SH-SY5Y (cell line): ENCODE measurements around the gene MYBPH.

Source experiments
- GATA2 ChIP-seq: IDR thresholded peaks from 2 replicates; pipeline ENCODE4 v1.6.1; 2011; ENCODE audit warnings: mild to moderate bottlenecking, low read depth, low read length
- GATA3 ChIP-seq: IDR thresholded peaks from 2 replicates; pipeline ENCODE4 v1.6.1; 2011; ENCODE audit warnings: low read depth, mild to moderate bottlenecking, low read length, moderate library complexity

The MYBPH gene

DNA sequence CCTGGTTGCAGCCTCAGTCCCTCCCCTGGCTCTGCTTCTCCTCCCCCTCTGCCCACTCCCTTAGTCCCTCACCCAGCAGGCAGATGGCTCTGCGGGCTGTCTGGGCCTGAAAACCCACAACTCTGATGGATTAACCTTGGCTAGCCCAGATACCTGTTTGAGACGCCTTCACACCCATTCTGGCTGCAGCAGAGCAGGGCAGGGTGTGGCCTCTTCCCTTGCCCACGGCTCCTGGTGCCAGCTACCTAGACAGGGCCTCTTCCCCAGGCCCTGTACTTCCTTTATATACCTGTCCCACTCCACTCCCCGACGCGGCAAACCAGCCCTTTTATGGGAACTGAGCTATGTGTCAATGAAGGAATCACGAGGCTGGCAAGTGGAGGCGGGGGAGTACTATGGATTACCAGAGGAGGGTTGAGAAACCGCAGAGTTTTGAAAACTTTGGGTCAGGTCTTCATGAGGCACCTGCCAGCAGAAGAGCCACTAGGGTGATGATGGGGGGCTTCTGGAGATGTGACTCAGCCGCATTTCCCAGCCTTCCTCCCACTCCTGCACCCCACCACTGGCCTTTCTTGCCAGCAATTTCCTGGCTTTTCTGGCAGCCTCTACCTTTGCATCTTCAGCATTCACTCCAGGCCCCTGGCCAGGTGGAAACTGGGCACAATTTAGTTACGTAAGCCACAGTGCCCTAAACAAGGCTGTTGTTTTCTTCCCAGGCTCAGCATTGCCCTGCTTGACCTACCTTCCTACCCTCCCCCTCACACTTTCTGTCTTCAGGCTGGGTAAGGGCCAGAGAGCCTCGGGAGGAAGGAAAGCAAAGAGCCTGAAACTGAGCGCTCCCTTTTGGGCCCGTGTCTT is 11.0 kb upstream of the MYBPH start, which contains the start of gene CHI3L1:
TSS of gene CHI3L1 (minus strand) at position 259 of the 858 bp plus-strand sequence. CDS start at position 178, 81 bp downstream.
- no peak for TF ChIP-seq GATA2
- no peak for TF ChIP-seq GATA3

DNA sequence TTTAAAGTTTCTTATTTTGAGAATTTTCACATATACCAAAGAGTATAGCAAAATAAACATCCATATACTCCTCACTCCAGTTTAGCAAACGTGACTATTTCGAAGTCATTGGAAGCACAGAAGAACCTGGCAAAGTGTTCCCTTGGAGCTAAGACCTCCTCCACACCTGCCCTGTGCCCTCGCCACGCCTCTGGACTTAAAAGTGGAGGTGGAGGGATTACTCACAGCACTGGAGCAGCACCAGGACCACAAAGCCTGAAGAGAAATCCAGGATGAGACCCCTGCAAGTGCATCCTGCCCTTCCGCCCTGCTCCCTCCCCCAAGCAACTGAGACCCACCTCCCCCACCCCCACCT is 10.4 kb upstream of the MYBPH start:
- no peak for TF ChIP-seq GATA3

DNA sequence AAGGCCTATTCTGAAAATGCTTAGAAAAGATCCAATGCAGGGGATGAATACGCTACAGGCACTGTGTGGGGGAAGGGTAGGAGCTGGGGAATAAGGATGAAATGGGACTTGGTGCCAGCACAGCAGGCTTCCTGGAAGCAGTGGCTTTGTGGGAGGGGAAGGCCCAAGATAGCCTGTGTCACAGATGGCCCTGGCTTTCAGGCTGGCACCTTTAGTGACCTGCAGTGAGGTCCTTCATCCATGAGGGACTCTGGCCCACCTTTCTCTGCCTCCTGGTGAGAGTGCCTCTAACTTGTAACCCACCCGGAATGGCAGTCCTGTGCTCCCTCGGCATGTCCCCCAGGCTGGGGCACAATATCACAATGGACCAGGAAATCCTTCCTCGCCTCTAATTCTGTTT is 10.0 kb upstream of the MYBPH start:
- TF ChIP-seq GATA3 (no peak), GATA2 (no peak)

DNA sequence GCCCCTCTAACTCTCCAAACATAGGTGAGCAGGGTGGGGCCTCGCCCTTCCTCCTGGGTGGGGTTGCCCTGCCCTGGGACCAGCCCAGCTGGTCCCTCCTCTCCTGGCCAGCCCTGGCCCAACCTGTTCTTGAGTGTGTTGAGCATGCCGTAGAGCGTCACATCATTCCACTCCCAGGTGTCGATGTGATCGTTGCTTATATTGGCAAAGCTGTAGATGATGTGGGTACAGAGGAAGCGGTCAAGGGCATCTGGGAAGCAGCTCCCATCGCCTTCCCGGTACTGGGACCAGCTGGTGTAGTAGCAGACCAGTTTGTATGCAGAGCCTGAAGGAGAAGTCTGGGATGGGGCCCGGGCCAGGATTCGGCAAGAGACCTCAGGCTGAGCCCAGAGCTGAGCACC is 9.4 kb upstream of the MYBPH start:
- no peak for TF ChIP-seq GATA3
- TF ChIP-seq GATA2 = no peak

DNA sequence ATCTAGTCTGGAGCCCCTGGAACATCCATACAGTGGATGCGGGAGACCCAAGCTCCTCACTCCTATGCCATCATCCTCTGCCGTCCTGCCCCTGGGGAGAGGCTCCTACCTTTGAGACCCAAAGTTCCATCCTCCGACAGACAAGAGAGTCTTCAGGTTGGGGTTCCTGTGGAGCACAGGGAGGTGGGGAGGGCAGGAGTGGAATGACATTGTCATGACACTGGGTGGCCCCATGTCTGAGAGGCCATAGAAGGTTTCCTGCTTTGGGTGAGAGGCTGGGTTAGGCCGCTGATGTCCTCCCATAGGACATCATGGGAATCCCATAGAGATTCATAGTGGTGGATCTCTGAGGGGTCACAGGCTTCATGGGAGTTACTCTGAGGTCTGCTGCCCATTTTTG is 8.8 kb upstream of the MYBPH start:
- TF ChIP-seq GATA3 = no peak
- no peak for TF ChIP-seq GATA2

DNA sequence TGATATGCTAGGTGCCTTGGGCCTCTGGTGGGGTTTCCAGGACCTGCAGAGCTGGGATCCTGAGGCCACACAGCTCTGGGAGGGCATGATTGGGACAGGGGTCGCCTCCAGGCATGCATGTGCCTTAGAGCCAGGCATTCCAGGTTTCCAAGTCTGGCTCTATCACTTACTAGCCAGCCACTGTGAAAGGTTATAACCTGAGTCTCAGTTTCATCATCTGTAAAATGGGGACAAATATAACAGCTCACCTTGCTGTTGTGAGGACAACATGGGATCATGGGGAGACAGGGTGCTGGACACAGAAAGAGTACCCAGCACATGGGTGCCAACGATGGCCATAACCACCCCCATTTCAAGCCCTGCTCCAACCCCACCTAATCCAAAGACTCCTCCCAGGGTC is 8.2 kb upstream of the MYBPH start:
- no peak for TF ChIP-seq GATA3
- TF ChIP-seq GATA2 = no peak

DNA sequence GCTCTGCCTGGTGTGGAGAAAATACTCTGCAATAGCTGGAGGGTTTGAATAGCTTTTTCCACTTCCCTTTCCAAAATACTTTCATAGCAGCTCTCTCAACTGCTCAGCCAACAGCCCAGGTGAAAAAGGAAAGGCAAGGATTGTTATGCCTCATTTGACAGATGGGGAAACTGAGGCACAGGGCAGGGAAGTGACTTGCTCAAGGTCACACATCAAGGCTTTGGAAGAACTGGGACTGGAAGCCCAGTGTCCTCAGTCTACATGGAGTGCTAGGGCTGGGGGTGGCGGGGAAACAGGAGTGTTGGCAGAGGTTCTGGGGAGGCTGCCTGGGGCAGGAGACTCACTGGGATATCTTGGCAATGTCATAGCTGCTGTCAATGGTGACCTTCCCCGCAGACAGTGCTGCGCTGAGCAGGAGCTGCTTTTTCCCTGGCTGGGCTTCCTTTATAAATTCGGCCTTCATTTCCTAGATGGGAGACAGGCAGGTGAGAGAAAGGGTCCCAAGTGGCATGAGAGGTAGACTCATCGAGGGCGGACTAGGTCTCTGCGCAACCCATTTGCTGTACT is 6.8 kb upstream of the MYBPH start:
- TF ChIP-seq GATA2 = no peak
- TF ChIP-seq GATA3 = no peak

DNA sequence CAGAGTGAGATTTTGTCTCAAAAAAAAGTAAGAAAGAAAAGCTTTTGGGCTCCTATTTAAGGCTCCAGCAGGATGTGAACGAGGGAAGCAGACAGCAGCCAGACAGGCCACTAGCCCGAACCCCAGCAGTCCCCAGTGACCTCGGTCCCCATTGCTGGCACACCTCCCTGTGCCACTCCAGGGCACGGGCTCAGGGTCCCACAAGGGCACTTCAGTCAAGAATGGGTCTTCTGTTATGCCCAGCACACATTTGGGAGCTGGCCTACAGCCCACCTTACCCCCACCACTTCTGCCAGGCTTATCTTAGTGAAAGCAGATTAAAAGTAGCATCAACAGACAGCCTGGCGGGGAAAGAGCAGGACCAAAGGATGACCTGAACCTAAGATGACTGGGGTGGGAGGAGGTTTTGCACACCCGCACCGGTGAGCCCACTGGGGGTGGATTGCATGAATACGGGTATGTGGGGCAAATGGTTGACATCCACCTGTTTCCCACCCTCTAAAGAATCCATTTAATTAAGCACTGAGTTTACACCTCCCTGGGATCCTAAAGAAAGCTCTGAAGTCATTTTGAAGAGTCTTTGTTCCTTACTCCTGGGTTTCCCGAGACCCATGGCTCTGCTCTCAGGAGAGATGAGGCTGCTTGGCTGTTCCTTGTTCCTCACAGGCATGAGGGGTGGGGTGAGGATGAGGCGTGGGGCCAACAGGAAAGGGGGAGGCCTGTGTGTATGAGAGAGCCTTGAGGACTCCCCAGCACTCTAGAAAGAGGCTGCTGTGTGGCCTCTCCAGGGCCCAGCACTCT is 6.2 kb upstream of the MYBPH start:
- TF ChIP-seq GATA2 (no peak), GATA3 (no peak)

DNA sequence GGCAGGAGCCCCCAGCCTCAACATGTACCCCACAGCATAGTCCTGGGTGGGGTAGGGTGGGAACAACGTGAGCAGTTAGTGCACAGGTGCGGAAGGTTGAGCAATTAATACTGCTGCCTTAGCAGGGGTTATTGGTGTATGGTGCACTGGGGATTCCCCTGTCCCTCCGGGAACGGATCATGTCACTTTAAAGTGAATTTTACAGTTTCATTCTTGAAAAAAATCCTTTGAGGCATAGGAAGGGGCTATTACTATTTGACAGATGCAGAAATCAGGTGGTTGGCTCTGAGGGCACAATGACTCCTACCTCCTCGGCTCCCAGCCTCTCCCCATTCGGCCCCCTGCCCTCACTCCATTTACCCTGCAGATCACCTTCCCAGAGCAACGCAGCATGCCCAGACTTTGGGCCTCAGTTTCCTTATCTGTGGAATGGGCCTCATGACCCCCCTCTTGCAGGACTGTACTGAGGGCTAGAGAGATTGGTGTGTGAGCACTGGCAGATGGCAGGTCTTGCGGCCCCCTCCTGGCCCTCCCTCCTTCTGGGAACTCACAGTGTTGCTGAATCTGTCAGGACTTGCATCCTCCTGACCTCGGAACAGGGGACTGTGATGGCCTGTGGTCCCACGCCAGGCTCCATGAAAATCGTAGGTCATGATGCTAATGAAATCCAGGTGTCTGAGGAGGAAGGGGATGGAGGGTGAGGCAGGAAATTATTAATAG is 5.1 kb upstream of the MYBPH start:
- no peak for TF ChIP-seq GATA2
- TF ChIP-seq GATA3 = no peak

DNA sequence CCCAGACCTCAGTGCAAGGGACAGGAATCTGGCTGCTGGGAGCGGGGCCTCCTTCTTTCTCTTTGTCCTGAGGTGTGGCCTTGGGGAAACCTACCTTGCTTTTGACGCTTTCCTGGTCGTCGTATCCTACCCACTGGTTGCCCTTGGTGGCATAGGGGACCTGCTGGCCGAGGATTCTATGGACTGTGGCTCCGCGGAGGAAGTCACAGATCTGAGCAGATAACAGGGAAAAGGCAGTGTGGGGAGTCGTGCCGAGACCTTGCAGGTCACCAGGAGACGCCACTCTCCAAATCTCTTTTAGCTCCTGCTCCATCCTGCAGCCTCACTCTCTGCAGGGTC is 4.0 kb upstream of the MYBPH start:
- TF ChIP-seq GATA3 (no peak), GATA2 (no peak)

DNA sequence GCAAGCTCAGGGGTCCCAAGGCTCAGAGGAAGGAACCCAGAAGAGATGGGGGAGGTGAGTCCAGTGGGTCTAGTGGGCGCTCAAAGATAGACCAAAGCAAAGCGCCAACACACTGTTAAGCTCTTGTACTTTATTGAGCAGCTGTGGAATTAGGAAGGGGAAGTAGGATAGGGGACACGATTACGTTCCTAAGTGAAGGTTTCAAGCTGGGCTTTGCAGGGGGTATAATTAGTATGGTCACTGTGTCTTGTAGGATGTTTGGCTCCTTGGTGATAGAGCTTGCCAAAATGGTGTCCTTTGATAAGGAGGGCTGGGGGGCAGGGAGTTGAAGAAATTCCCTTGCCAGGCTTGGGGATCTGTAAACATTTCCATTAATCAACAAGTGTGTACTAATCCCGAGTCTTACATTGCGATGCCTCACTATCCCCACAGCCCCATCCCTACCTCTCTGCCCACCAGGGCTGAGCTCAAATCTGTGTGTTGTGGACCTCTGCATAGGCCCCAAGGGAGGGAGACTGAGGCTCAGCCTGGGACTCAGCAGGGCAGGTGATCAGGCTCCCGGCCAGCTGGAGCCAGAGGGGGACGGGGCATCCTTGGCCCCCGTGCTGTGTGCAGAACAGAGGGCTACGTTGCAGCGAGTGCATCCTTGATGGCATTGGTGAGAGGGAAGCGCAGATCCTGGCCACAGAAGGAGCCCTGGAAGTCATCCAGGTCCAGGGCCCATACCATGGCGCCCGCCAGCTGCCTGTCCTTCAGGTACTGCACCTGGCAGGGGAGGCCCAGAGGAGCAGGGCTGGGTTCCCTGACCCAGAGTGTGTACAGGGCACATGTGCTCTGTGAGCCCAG is 3.4 kb upstream of the MYBPH start:
- TF ChIP-seq GATA2 (no peak), GATA3 (no peak)

DNA sequence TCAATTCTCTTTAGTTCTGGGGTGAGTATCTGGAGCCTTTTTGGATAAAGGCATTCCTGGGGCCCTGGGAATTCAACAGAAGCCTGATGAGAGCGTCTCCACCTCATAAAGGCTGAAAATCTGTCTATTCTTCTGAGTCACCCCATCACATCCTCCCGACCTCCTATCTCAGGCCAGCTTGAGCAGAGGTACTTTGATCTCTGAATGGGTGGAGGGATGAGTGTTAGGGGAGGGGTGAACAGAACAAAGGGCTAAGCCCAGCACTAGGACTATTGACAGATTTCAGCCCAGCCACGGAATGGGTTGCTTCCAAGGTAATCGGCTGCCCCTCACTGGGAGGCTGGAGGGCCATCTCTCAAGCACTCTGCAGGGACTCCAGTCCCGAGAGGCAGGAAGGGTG is 2.5 kb upstream of the MYBPH start:
- TF ChIP-seq GATA3 (no peak), GATA2 (no peak)

DNA sequence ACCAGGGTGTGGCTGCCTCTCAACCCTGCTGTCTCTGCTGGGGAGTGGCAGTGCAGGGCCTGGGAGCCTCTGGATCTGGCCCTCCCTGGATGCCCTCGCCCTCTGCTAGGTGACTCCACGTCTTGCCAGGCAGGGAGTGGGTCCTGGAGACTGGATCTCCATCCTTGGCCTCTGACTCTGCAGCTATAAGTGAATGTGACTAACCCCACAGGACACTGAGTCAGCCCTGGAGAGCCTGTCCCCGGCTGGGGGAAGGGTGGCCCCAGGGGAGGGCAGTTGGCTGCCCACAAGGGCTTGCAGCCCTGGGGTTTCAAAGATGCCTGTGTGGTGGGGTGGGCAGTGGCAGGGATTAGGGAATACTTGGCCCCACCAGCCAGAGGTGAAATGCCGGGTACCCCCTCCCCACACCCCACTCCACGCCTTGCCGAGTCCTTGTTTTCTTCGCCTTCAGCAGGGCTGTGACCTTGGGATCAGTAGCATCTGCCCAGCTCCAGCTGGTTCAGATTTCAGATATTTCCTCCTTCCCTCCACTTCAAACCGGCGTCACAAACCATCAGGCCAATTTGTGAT is 1.9 kb upstream of the MYBPH start:
- no peak for TF ChIP-seq GATA2
- TF ChIP-seq GATA3 = no peak
